ENCODE results near the gene TNPO3.

GRCh38 chr7:128936798-128937197 is 118.1 kb downstream of the TNPO3 start:
- no peak for TF ChIP-seq CTCF (IDR thresholded peaks at IDR 0.05; ENCODE audit: poor library complexity, severe bottlenecking)
- TF ChIP-seq REST (IDR thresholded peaks at IDR 0.05; ENCODE audit: borderline replicate concordance): no peak
- no peak for TF ChIP-seq EZH2 (IDR thresholded peaks at IDR 0.05; ENCODE audit: borderline replicate concordance, insufficient read depth, low read length, poor library complexity, severe bottlenecking)
- TF ChIP-seq POLR2AphosphoS5 (IDR thresholded peaks at IDR 0.05): no peak

Data from neural cell (in vitro differentiated cells).